Endodermal cell (in vitro differentiated cells): ENCODE results near the gene TMEM186. TPM values are rescaled to one million over a fixed set of nuclear protein-coding genes. Genes with fewer than 3 reads are reported as not detected.

Experiments used
- DNase-seq: peaks from one replicate; pipeline ENCODE4 v3.0.0-alpha.2; 2017
- H3K27ac ChIP-seq: 2 replicates; pipeline ENCODE4 v1.5.1; 2013; ENCODE audit warnings: mild to moderate bottlenecking, low read depth, low read length, moderate library complexity
- H3K27me3 ChIP-seq: 2 replicates; pipeline ENCODE4 v1.6.1; 2013; ENCODE audit warnings: mild to moderate bottlenecking, low read length, moderate library complexity; ENCODE audit not compliant: insufficient read depth, control insufficient read depth, poor library complexity, severe bottlenecking
- H3K36me3 ChIP-seq: 2 replicates; pipeline ENCODE4 v1.7.0; 2013; ENCODE audit warnings: mild to moderate bottlenecking, low read length, moderate library complexity; ENCODE audit not compliant: control insufficient read depth, insufficient read depth
- H3K4me1 ChIP-seq: one replicate; pipeline ENCODE4 v1.7.0; 2013; ENCODE audit warnings: low read length; ENCODE audit not compliant: control insufficient read depth, insufficient read depth
- H3K4me3 ChIP-seq: 2 replicates; pipeline ENCODE4 v1.5.1; 2013; ENCODE audit warnings: mild to moderate bottlenecking, low read length, moderate library complexity
- H3K9ac ChIP-seq: 2 replicates; pipeline ENCODE4 v1.6.1; 2013; ENCODE audit warnings: mild to moderate bottlenecking, low read length, moderate library complexity; ENCODE audit not compliant: poor library complexity, severe bottlenecking; ENCODE audit errors: extremely low read depth
- H3K9me3 ChIP-seq: 2 replicates; pipeline ENCODE4 v1.6.1; 2013; ENCODE audit warnings: mild to moderate bottlenecking, low read length, moderate library complexity; ENCODE audit not compliant: control insufficient read depth
- H3K27ac Mint-ChIP-seq: 2 replicates; pipeline ENCODE4 v1.8.0; 2020; ENCODE audit warnings: mixed read lengths
- H3K27me3 Mint-ChIP-seq: 2 replicates; pipeline ENCODE4 v1.8.0; 2021; ENCODE audit warnings: mild to moderate bottlenecking, mixed read lengths; ENCODE audit not compliant: insufficient read depth
- H3K36me3 Mint-ChIP-seq: 2 replicates; pipeline ENCODE4 v1.8.0; 2020; ENCODE audit warnings: low read depth, mixed read lengths
- H3K4me1 Mint-ChIP-seq: 2 replicates; pipeline ENCODE4 v1.8.0; 2020; ENCODE audit warnings: mixed read lengths
- H3K4me3 Mint-ChIP-seq: 2 replicates; pipeline ENCODE4 v1.8.0; 2020; ENCODE audit warnings: mild to moderate bottlenecking, moderate library complexity, mixed read lengths
- H3K9me3 Mint-ChIP-seq: 2 replicates; pipeline ENCODE4 v1.8.0; 2020; ENCODE audit warnings: mild to moderate bottlenecking, mixed read lengths
- CTCF ChIP-seq: fragments of 200-600 bp; sonication (generic); conservative IDR thresholded peaks from 2 replicates; pipeline ENCODE4 v1.5.0; 2021; ENCODE audit warnings: antibody characterized with exemption, mild to moderate bottlenecking
- WGBS, 2 experiments: methylation state at CpG; one replicate each; pipeline versions ENCODE4 v1.1.5 to v1.1.7; 2013; ENCODE audit warnings: missing lambda C conversion rate in 2 of 2, mixed read lengths in 1 of 2; ENCODE audit not compliant: insufficient coverage in 1 of 2, insufficient read length in 1 of 2; 5-methylcytosine and 5-hydroxymethylcytosine counted together
- long read RNA-seq, 4 experiments: library from polyadenylated mRNA in 2 of 4; library from RNA in 1 of 4; library from capped mRNA in 1 of 4; stranded (forward) in 3 of 4; unstranded in 1 of 4; transcript quantifications; one replicate each; pipeline ENCODE4 v2.0.0, GENCODE V29; 2020 to 2021; ENCODE audit warnings: inconsistent platforms in 1 of 4
- polyA plus RNA-seq, 2 experiments: library from polyadenylated mRNA; stranded (reverse); fragments of 50-300 nt; gene quantifications; one replicate each; pipeline ENCODE4 v1.2.3, GENCODE V29; 2013
- total RNA-seq, 2 donors: library from RNA; stranded (reverse); fragmentation: NEBNext Ultra II Directional in 1 of 2; extraction: Animal tissue kit (Norgen Biotek cat#: 25700) in 1 of 2; gene quantifications; 2 replicates in 1 of 2; 3 replicates in 1 of 2; pipeline ENCODE4 v1.2.1, GENCODE V29; 2021

TMEM186 gene, protein sequence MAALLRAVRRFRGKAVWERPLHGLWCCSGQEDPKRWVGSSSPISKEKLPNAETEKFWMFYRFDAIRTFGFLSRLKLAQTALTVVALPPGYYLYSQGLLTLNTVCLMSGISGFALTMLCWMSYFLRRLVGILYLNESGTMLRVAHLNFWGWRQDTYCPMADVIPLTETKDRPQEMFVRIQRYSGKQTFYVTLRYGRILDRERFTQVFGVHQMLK
- total RNA-seq: 10 to 100 TPM; 10.9 to 14.0 TPM
- polyA plus RNA-seq (2013, experiment 1 of 2): 9.9 TPM
- 7.7 TPM for polyA plus RNA-seq (2013, experiment 2 of 2)
- long read RNA-seq, experiment 1, partial matches to known transcripts: 0 of 6 reads
- long read RNA-seq, experiment 1, other reads (novel, unspliced or antisense): 2 of 6 reads
- long read RNA-seq, experiment 2, transcript TMEM186-201 (2 exons, 1,448 nt): major isoform, 6 of 11 reads
- long read RNA-seq, experiment 2, partial matches to known transcripts: 0 of 11 reads
- long read RNA-seq, experiment 2, other reads (novel, unspliced or antisense): 5 of 11 reads
- long read RNA-seq, experiment 3, transcript TMEM186-201 (2 exons, 1,448 nt): major isoform, 8 of 13 reads
- long read RNA-seq, experiment 3, partial matches to known transcripts: 0 of 13 reads
- long read RNA-seq, experiment 3, other reads (novel, unspliced or antisense): 5 of 13 reads
- long read RNA-seq, experiment 4, transcript TMEM186-201 (2 exons, 1,448 nt): major isoform, 24 of 43 reads
- long read RNA-seq, experiment 4, partial matches to known transcripts: 0 of 43 reads
- long read RNA-seq, experiment 4, other reads (novel, unspliced or antisense): 19 of 43 reads

DNA sequence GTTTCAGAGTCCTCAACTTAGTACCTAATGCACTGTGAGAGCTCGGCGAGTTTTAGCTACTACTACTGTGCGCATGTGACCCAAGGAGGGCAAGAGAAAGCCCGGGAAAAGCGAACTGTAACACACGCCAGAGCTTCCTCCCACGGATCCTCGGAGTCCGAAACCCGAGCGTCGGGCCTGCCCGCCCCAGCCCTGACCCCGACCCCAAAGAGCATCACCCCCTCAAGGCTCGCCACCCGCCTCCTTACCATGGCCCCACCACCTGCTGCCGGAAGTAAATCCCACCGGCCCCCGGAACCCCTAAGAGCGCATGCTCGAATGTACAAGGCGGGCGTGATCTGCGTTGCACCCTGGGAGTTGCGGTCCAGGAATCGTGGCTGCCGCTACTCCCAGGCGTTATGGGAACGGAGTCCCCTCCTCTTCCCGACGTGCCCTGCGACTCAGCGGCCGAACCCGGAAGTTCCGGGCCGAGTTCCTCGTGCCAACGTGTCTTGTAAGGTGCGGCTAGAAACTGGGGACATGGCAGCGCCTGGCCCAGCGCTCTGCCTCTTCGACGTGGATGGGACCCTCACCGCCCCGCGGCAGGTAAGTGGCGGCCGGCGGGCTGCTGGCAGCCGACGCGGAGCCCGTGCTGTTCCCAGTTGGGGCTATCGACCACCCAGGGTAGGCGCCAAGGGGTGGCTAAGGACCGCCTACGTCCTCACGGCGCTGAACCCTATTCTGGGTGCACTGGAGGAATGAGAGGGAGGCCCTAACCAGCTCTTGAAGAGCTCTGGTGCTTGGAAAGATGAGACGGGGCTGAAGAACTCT, at the start of gene TMEM186, which contains the start of gene PMM2:
TMEM186 (minus strand) TSS at position 276 of the 810 bp plus-strand sequence; CDS start at position 251, 25 bp downstream.
PMM2 (plus strand) TSS at position 476 of the 810 bp plus-strand sequence; CDS start at position 520, 44 bp downstream.
- H3K4me1 ChIP-seq: no peaks in the 10 kb centered on the region
- H3K36me3 Mint-ChIP-seq: peaks cover 12% of the 10 kb centered on the region
- peaks cover 17% of the 10 kb centered on the region for H3K4me1 Mint-ChIP-seq
- peak within 1 kb of the TSS; percentile 91 for H3K4me3 Mint-ChIP-seq
- H3K36me3 ChIP-seq: peaks cover 44% of the 10 kb centered on the region
- H3K27ac Mint-ChIP-seq: peak within 1 kb of the TSS; percentile 96
- no peaks in the 10 kb centered on the region for H3K27me3 ChIP-seq
- H3K27me3 Mint-ChIP-seq: no peaks in the 10 kb centered on the region
- no peak within 1 kb of the TSS for H3K27ac ChIP-seq
- H3K4me3 ChIP-seq: peak within 1 kb of the TSS; percentile 94
- no peaks in the 10 kb centered on the region for H3K9me3 Mint-ChIP-seq
- no peak for TF ChIP-seq CTCF
- peak; percentile 98 for DNase-seq
- peak within 1 kb of the TSS; percentile 78 for H3K9ac ChIP-seq
- no peaks in the 10 kb centered on the region for H3K9me3 ChIP-seq
- WGBS, 2 experiments: 0 to 1% methylated on average over 24 to 61 of the region's 61 CpGs

- TF ChIP-seq CTCF: no peak
- H3K27ac Mint-ChIP-seq: peak overlapping the region; percentile 77
- WGBS, 2 experiments: 96 to 97% methylated on average over 11 to 13 of the region's 13 CpGs
- H3K36me3 ChIP-seq: peaks cover 51% of the 10 kb centered on the region
- no peak overlapping the region for H3K4me3 Mint-ChIP-seq
- H3K27me3 Mint-ChIP-seq: no peaks in the 10 kb centered on the region
- no peak for DNase-seq
- H3K27ac ChIP-seq: no peak overlapping the region
- H3K4me3 ChIP-seq: no peak overlapping the region
- H3K9me3 Mint-ChIP-seq: no peaks in the 10 kb centered on the region
- H3K9me3 ChIP-seq: no peaks in the 10 kb centered on the region
- peaks cover 32% of the 10 kb centered on the region for H3K4me1 Mint-ChIP-seq
- no peak overlapping the region for H3K9ac ChIP-seq
- H3K4me1 ChIP-seq: no peaks in the 10 kb centered on the region
- no peaks in the 10 kb centered on the region for H3K27me3 ChIP-seq
- peaks cover 60% of the 10 kb centered on the region for H3K36me3 Mint-ChIP-seq
Measured at GRCh38 chr16:8847145-8847544, 49.7 kb upstream of the TMEM186 start.

- no peak overlapping the region for H3K27ac ChIP-seq
- no peak for TF ChIP-seq CTCF
- Mint-ChIP-seq H3K4me3 (no peak overlapping the region), H3K4me1 (peaks cover 35% of the 10 kb centered on the region), H3K9me3 (no peaks in the 10 kb centered on the region), H3K27me3 (no peaks in the 10 kb centered on the region), H3K27ac (peak overlapping the region; percentile 77), H3K36me3 (peaks cover 57% of the 10 kb centered on the region)
- WGBS, 2 experiments: 83 to 84% methylated on average over 7 to 10 of the region's 10 CpGs
- H3K36me3 ChIP-seq: peaks cover 44% of the 10 kb centered on the region
- H3K4me1 ChIP-seq: no peaks in the 10 kb centered on the region
- no peak for DNase-seq
- H3K27me3 ChIP-seq: no peaks in the 10 kb centered on the region
- no peak overlapping the region for H3K4me3 ChIP-seq
- no peak overlapping the region for H3K9ac ChIP-seq
- no peaks in the 10 kb centered on the region for H3K9me3 ChIP-seq
Measured at GRCh38 chr16:8846401-8846932, 49.0 kb upstream of the TMEM186 start.
